H9 (cell line): ENCODE measurements around the gene CENPA. TPM values are rescaled to one million over a fixed set of nuclear protein-coding genes. Genes with fewer than 3 reads are reported as not detected.

ENCODE experiments used
- DNase-seq: peaks from one replicate; pipeline ENCODE4 v3.0.0-alpha.2; 2017
- H2AFZ ChIP-seq: one replicate; pipeline ENCODE4 v1.6.1; 2013; ENCODE audit warnings: mild to moderate bottlenecking, low read length, control low read depth, moderate library complexity
- H2AK5ac ChIP-seq: 2 replicates; pipeline ENCODE4 v1.6.1; 2013; ENCODE audit warnings: low read length, control low read depth, mixed read lengths; ENCODE audit not compliant: insufficient read length
- H2BK120ac ChIP-seq: one replicate; pipeline ENCODE4 v1.6.1; 2013; ENCODE audit warnings: low read depth, mild to moderate bottlenecking, low read length, control low read depth, inconsistent platforms; ENCODE audit not compliant: poor library complexity, severe bottlenecking
- H2BK12ac ChIP-seq: 2 replicates; pipeline ENCODE4 v1.6.1; 2013; ENCODE audit warnings: low read length, control low read depth, mixed read lengths, low read depth; ENCODE audit not compliant: insufficient read length
- H2BK15ac ChIP-seq: 2 replicates; pipeline ENCODE4 v1.6.1; 2013; ENCODE audit warnings: low read depth, low read length, control low read depth
- H2BK20ac ChIP-seq: one replicate; pipeline ENCODE4 v1.6.1; 2013; ENCODE audit warnings: low read depth, mild to moderate bottlenecking, low read length, control low read depth, inconsistent platforms; ENCODE audit not compliant: poor library complexity, severe bottlenecking
- H2BK5ac ChIP-seq: 2 replicates; pipeline ENCODE4 v1.6.1; 2013; ENCODE audit warnings: low read length, control low read depth, mixed read lengths; ENCODE audit not compliant: insufficient read length
- H3K14ac ChIP-seq: 2 replicates; pipeline ENCODE4 v1.6.1; 2013; ENCODE audit warnings: low read length, control low read depth; ENCODE audit not compliant: insufficient read depth
- H3K18ac ChIP-seq: 2 replicates; pipeline ENCODE4 v1.6.1; 2013; ENCODE audit warnings: low read depth, mild to moderate bottlenecking, mixed read lengths, low read length, control low read depth; ENCODE audit not compliant: insufficient read length
- H3K23ac ChIP-seq: 2 replicates; pipeline ENCODE4 v1.6.1; 2013; ENCODE audit warnings: low read length, control low read depth, mixed read lengths, low read depth; ENCODE audit not compliant: insufficient read length
- H3K23me2 ChIP-seq: 2 replicates; pipeline ENCODE4 v1.6.1; 2013; ENCODE audit warnings: low read depth, mild to moderate bottlenecking, mixed read lengths, low read length, control low read depth; ENCODE audit not compliant: insufficient read length, poor library complexity, severe bottlenecking
- H3K27ac ChIP-seq: 2 replicates; pipeline ENCODE4 v1.5.1; 2013; ENCODE audit warnings: low read length, control low read depth, mixed read lengths, low read depth; ENCODE audit not compliant: insufficient read length
- H3K27me3 ChIP-seq: 2 replicates; pipeline ENCODE4 v1.6.1; 2013; ENCODE audit warnings: low read length, control low read depth, inconsistent platforms; ENCODE audit not compliant: insufficient read depth
- H3K4ac ChIP-seq: 2 replicates; pipeline ENCODE4 v1.6.1; 2013; ENCODE audit warnings: low read depth, mild to moderate bottlenecking, control low read depth, inconsistent platforms, low read length, moderate library complexity
- H3K4me1 ChIP-seq: 2 replicates; pipeline ENCODE4 v1.6.1; 2013; ENCODE audit warnings: low read length, control low read depth, inconsistent platforms; ENCODE audit not compliant: insufficient read depth
- H3K4me2 ChIP-seq: 2 replicates; pipeline ENCODE4 v1.6.1; 2013; ENCODE audit warnings: low read length, control low read depth, mixed read lengths; ENCODE audit not compliant: insufficient read length, insufficient read depth
- H3K56ac ChIP-seq: 2 replicates; pipeline ENCODE4 v1.6.1; 2013; ENCODE audit warnings: low read depth, mild to moderate bottlenecking, mixed read lengths, low read length, control low read depth; ENCODE audit not compliant: insufficient read length
- H3K79me1 ChIP-seq: 2 replicates; pipeline ENCODE4 v1.6.1; 2013; ENCODE audit warnings: low read depth, mild to moderate bottlenecking, moderate library complexity, low read length, control low read depth, inconsistent platforms; ENCODE audit not compliant: insufficient read depth, poor library complexity, severe bottlenecking
- H3K79me2 ChIP-seq: 2 replicates; pipeline ENCODE4 v1.6.1; 2013; ENCODE audit warnings: low read length, control low read depth, inconsistent platforms; ENCODE audit not compliant: insufficient read depth
- H3K9ac ChIP-seq: 2 replicates; pipeline ENCODE4 v1.6.1; 2013; ENCODE audit warnings: low read length, control low read depth, mixed read lengths; ENCODE audit not compliant: insufficient read length; ENCODE audit errors: extremely low read depth
- H3K9me3 ChIP-seq: one replicate; pipeline ENCODE4 v1.6.1; 2013; ENCODE audit warnings: low read depth, low read length, inconsistent platforms; ENCODE audit not compliant: control insufficient read depth
- H3T11ph ChIP-seq: one replicate; pipeline ENCODE4 v1.6.1; 2013; ENCODE audit warnings: mild to moderate bottlenecking, low read length, control low read depth, inconsistent platforms
- H4K20me1 ChIP-seq: one replicate; pipeline ENCODE4 v1.6.1; 2013; ENCODE audit not compliant: control insufficient read depth, insufficient read length, insufficient read depth
- H4K5ac ChIP-seq: 2 replicates; pipeline ENCODE4 v1.6.1; 2013; ENCODE audit warnings: low read depth, mild to moderate bottlenecking, mixed read lengths, low read length, control low read depth; ENCODE audit not compliant: insufficient read length
- H4K8ac ChIP-seq: replicated peaks from 2 replicates; pipeline ENCODE4 v1.6.1; 2013; ENCODE audit warnings: low read length, control low read depth, mixed read lengths, low read depth; ENCODE audit not compliant: insufficient read length
- H4K91ac ChIP-seq: 2 replicates; pipeline ENCODE4 v1.6.1; 2013; ENCODE audit warnings: low read depth, mild to moderate bottlenecking, moderate library complexity, mixed read lengths, low read length, control low read depth; ENCODE audit not compliant: insufficient read length
- H3K27ac Mint-ChIP-seq, 3 experiments: 2 replicates in 2 of 3; 3 replicates in 1 of 3; pipeline ENCODE4 v1.8.0; 2020 to 2021; ENCODE audit warnings: mixed read lengths in 3 of 3, mild to moderate bottlenecking in 1 of 3, moderate library complexity in 1 of 3
- H3K27me3 Mint-ChIP-seq: 2 replicates; pipeline ENCODE4 v1.8.0; 2021; ENCODE audit warnings: low read depth, mild to moderate bottlenecking, moderate library complexity, mixed read lengths
- H3K36me3 Mint-ChIP-seq, 3 experiments: 2 replicates in 2 of 3; 3 replicates in 1 of 3; pipeline ENCODE4 v1.8.0; 2020 to 2021; ENCODE audit warnings: low read depth in 3 of 3, mixed read lengths in 3 of 3; ENCODE audit not compliant: insufficient read depth in 1 of 3
- H3K4me1 Mint-ChIP-seq, 2 experiments: 2 replicates each; pipeline ENCODE4 v1.8.0; 2020; ENCODE audit warnings: mixed read lengths in 2 of 2
- H3K4me3 Mint-ChIP-seq, 2 experiments: 2 replicates in 1 of 2; 3 replicates in 1 of 2; pipeline ENCODE4 v1.8.0; 2020 to 2021; ENCODE audit warnings: mild to moderate bottlenecking in 2 of 2, mixed read lengths in 2 of 2, moderate library complexity in 1 of 2
- H3K9me3 Mint-ChIP-seq, 2 experiments: 2 replicates in 1 of 2; 3 replicates in 1 of 2; pipeline ENCODE4 v1.8.0; 2020; ENCODE audit warnings: mild to moderate bottlenecking in 2 of 2, mixed read lengths in 2 of 2, moderate library complexity in 1 of 2
- CTCF ChIP-seq: fragments of 200-600 bp; sonication (generic); conservative IDR thresholded peaks from 3 replicates; pipeline ENCODE4 v1.8.0; 2021; ENCODE audit warnings: antibody characterized with exemption, mild to moderate bottlenecking
- WGBS: extraction: QIAGEN DNeasy Blood & Tissue Kit; methylation state at CpG from one replicate; pipeline ENCODE4 v1.1.7; 2013; ENCODE audit warnings: missing lambda C conversion rate, low lambda C conversion rate, mixed read lengths; ENCODE audit not compliant: insufficient read length; ENCODE audit errors: extremely low coverage; 5-methylcytosine and 5-hydroxymethylcytosine counted together
- total RNA-seq: library from RNA; stranded (reverse); gene quantifications from 2 replicates; pipeline ENCODE4 v1.2.1, GENCODE V29; 2021

The CENPA gene
- total RNA-seq, 1 experiment from 2014 or later: 19.3 TPM

DNA sequence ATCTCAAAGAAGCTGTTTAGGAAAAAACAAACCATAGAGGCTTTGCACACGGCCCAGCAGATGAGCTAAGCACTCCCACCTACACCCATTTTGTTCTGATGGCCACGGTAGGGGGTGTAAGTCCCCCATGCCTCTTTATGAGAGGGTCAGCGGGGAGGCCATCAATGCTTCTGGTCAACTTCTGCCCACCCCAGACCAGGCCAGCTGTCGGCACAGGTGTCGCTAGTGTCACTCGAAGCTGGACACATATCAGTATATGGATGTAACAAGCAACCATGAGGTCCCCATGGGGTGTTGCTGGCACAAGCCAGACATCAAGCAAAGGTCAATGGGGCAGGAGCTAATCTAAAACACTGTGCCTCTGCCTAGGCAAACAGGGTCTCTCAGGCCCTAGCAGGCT, 45.5 kb upstream of the CENPA start:
- no peak overlapping the region for H2AFZ ChIP-seq

More for the DNA sequence above, 45.5 kb upstream of the CENPA start:
- H3K18ac ChIP-seq: no peak overlapping the region
- H2BK20ac ChIP-seq: no peak overlapping the region
- Mint-ChIP-seq H3K4me3 (no peak overlapping the region), H3K9me3 (no peaks in the 10 kb centered on the region), H3K4me1 (0 out of 4 replicates have a peak, but pooled peaks cover 0 to 2% of the 10 kb centered on the region in 2 experiments), H3K27me3 (peaks cover 14% of the 10 kb centered on the region), H3K36me3 (no peaks in the 10 kb centered on the region), H3K27ac (no peak overlapping the region)
- no peak overlapping the region for H2BK5ac ChIP-seq
- H3K56ac ChIP-seq: no peak overlapping the region
- H3K23ac ChIP-seq: no peak overlapping the region
- H2BK12ac ChIP-seq: no peak overlapping the region
- no peak overlapping the region for H2BK15ac ChIP-seq
- no peaks in the 10 kb centered on the region for H3K79me2 ChIP-seq
- DNase-seq: no peak
- no peaks in the 10 kb centered on the region for H3K4me1 ChIP-seq
- no peak overlapping the region for H4K8ac ChIP-seq
- H3K27ac ChIP-seq: no peak overlapping the region
- H3T11ph ChIP-seq: no peak overlapping the region
- WGBS: no CpG with 5 or more reads among the region's 6 CpGs
- H4K5ac ChIP-seq: no peak overlapping the region
- H4K91ac ChIP-seq: no peak overlapping the region
- no peak for TF ChIP-seq CTCF
- no peak overlapping the region for H3K9ac ChIP-seq
- H3K14ac ChIP-seq: no peak overlapping the region
- no peaks in the 10 kb centered on the region for H3K27me3 ChIP-seq
- no peaks in the 10 kb centered on the region for H3K9me3 ChIP-seq
- H3K79me1 ChIP-seq: no peaks in the 10 kb centered on the region
- H3K23me2 ChIP-seq: no peaks in the 10 kb centered on the region
- no peak overlapping the region for H2AK5ac ChIP-seq
- no peak overlapping the region for H2BK120ac ChIP-seq
- no peak overlapping the region for H3K4ac ChIP-seq
- no peak overlapping the region for H3K4me2 ChIP-seq
- no peaks in the 10 kb centered on the region for H4K20me1 ChIP-seq
